Epithelial cell of proximal tubule (primary cell): ENCODE measurements around the gene MAGEA3. TPM values are rescaled to one million over a fixed set of nuclear protein-coding genes. Genes with fewer than 3 reads are reported as not detected.
"Not testable (repeated sequence)": the region's sequence is repeated elsewhere in the genome, so short reads cannot be mapped to it uniquely, and the experiment has no call there.

Source experiments
- DNase-seq: peaks from one replicate; pipeline ENCODE4 v3.0.0-alpha.2; 2011; ENCODE audit warnings: low read depth
- H3K4me3 ChIP-seq: 2 replicates; pipeline ENCODE4 v1.5.1; 2011; ENCODE audit warnings: low read depth, mild to moderate bottlenecking, low read length
- total RNA-seq: library from RNA; depleted of rRNA; stranded (reverse); fragments of >200 nt; gene quantifications from 2 replicates; pipeline ENCODE4 v1.2.3, GENCODE V29; 2015
- TF ChIP-seq, protein P1 (sequence below): conservative IDR thresholded peaks from 2 replicates; pipeline ENCODE4 v1.5.1; 2012; ENCODE audit warnings: low read depth, mild to moderate bottlenecking, low read length

MAGEA3 gene, protein sequence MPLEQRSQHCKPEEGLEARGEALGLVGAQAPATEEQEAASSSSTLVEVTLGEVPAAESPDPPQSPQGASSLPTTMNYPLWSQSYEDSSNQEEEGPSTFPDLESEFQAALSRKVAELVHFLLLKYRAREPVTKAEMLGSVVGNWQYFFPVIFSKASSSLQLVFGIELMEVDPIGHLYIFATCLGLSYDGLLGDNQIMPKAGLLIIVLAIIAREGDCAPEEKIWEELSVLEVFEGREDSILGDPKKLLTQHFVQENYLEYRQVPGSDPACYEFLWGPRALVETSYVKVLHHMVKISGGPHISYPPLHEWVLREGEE
- total RNA-seq, result not detected in 2 replicates

GRCh38 chrX:152697952-152698931 lies at the start of gene MAGEA3:
Gene MAGEA3, plus strand, starts transcription at chrX:152698794. Its CDS starts 2,039 bp downstream, at chrX:152700833.
- H3K4me3 ChIP-seq, DNase-seq: not testable (repeated sequence)

DNA sequence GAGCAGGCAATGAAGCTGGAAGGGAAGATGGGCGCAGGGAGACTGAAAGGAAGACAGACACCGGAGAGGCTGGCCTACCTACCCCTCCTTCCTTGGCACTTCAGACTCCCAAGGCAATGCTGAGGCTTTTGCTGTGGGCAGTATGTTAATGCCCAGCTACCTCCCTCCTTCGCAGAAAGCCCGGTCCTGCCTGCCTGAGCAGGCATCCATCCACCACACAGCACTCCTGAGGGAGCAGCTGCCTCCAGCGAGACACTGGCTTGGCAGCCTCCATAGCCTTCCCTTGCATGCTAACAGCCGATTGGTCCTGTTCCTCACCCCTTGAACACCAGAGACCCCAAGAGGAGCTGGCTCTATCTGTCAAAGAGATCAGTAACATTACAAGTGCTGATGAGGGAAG lies 46.5 kb upstream of the MAGEA3 start:
- no peak for DNase-seq
- no peak overlapping the region for H3K4me3 ChIP-seq
- TF ChIP-seq, protein P1, sequence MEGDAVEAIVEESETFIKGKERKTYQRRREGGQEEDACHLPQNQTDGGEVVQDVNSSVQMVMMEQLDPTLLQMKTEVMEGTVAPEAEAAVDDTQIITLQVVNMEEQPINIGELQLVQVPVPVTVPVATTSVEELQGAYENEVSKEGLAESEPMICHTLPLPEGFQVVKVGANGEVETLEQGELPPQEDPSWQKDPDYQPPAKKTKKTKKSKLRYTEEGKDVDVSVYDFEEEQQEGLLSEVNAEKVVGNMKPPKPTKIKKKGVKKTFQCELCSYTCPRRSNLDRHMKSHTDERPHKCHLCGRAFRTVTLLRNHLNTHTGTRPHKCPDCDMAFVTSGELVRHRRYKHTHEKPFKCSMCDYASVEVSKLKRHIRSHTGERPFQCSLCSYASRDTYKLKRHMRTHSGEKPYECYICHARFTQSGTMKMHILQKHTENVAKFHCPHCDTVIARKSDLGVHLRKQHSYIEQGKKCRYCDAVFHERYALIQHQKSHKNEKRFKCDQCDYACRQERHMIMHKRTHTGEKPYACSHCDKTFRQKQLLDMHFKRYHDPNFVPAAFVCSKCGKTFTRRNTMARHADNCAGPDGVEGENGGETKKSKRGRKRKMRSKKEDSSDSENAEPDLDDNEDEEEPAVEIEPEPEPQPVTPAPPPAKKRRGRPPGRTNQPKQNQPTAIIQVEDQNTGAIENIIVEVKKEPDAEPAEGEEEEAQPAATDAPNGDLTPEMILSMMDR, result no peak

DNA sequence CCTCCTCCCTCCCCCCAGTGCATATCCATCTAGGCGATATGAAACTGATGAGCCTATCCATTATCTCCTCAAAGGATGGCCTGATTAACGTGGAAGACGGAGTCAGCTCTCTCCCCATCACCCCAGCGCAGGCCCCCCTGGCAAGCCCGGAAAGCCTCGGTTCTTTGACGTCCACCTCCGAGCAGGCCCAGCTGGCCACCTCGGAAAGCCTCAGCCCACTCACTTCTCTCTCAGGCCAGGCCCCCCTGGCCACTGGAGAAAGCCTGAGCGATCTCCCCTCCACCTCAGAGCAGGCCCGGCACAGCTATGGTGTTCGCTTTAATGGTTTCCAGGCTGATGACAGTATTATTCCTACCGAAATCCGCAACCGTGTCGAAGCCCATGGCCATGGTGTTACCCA lies 46.1 kb upstream of the MAGEA3 start:
- TF ChIP-seq, protein P1, result no peak
- no peak overlapping the region for H3K4me3 ChIP-seq
- no peak for DNase-seq

DNA sequence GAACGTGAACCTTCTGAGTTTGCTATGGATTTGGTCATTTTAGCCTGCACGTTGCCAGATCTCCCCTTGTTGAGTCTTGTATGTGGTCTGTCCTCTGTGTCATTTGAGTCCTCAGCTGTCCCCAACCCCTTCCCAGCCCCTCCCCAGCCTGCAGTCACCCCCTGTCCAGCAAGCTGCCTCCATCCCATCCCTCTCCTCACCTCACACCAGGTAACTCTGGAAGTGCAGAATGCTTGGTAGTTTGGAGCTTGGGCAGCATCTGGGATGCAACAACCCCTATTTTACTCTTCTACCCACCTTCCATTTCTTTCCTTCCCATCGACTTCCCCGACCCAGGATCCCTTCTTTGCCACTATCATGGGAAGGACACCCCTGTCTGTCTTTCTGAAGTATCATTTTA lies 42.5 kb upstream of the MAGEA3 start:
- TF ChIP-seq, protein P1, result no peak
- H3K4me3 ChIP-seq, result no peak overlapping the region
- no peak for DNase-seq

GRCh38 chrX:152656890-152657289 lies 41.7 kb upstream of the MAGEA3 start:
- TF ChIP-seq, protein P1, result no peak
- no peak overlapping the region for H3K4me3 ChIP-seq
- no peak for DNase-seq

GRCh38 chrX:152658302-152658701 lies 40.3 kb upstream of the MAGEA3 start:
- TF ChIP-seq, protein P1, result no peak
- no peak overlapping the region for H3K4me3 ChIP-seq
- DNase-seq, result no peak

DNA sequence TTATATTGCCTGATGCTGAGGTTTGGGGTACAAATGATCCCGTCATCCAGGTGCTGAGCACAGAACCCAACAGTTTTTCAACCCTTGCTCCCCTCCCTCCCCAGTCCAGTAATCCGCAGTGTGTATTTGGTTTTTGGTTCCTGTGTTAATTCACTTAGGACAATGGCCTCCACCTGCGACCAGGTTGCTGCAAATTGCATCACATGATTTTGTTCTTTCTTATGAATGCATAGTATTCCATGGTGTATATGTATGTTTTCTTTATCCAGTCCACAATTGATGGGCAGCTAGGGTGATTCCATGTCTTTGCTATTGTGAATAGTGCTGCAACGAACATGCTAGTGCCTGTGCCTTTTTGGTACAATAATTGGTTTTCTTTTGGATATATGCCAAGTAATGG lies 35.5 kb upstream of the MAGEA3 start:
- DNase-seq, result no peak
- TF ChIP-seq, protein P1, result no peak
- H3K4me3 ChIP-seq, result no peak overlapping the region
